ENCODE measurements around the gene AUTS2.

GRCh38 chr7:69963393-69963792 is 365.1 kb downstream of the AUTS2 start:
- TF ChIP-seq RAD21 (conservative IDR thresholded peaks at IDR 0.05) (no peak), SMC3 (conservative IDR thresholded peaks at IDR 0.05; ENCODE audit: poor library complexity) (no peak), POLR2AphosphoS5 (IDR thresholded peaks at IDR 0.05) (no peak), EZH2 (IDR thresholded peaks at IDR 0.05; ENCODE audit: borderline replicate concordance, insufficient read depth, low read length, poor library complexity, severe bottlenecking) (no peak), EP300 (conservative IDR thresholded peaks at IDR 0.05; ENCODE audit: poor library complexity, severe bottlenecking) (no peak)
- TF ChIP-seq, protein P1, sequence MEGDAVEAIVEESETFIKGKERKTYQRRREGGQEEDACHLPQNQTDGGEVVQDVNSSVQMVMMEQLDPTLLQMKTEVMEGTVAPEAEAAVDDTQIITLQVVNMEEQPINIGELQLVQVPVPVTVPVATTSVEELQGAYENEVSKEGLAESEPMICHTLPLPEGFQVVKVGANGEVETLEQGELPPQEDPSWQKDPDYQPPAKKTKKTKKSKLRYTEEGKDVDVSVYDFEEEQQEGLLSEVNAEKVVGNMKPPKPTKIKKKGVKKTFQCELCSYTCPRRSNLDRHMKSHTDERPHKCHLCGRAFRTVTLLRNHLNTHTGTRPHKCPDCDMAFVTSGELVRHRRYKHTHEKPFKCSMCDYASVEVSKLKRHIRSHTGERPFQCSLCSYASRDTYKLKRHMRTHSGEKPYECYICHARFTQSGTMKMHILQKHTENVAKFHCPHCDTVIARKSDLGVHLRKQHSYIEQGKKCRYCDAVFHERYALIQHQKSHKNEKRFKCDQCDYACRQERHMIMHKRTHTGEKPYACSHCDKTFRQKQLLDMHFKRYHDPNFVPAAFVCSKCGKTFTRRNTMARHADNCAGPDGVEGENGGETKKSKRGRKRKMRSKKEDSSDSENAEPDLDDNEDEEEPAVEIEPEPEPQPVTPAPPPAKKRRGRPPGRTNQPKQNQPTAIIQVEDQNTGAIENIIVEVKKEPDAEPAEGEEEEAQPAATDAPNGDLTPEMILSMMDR (IDR thresholded peaks at IDR 0.05; ENCODE audit: poor library complexity, severe bottlenecking) = no peak
